Smooth muscle cell (in vitro differentiated cells): Measurements from ENCODE around the gene MAMDC2. TPM values are rescaled to one million over a fixed set of nuclear protein-coding genes. Genes with fewer than 3 reads are reported as not detected.

Experiments used
- DNase-seq: peaks from one replicate; lab custom pipeline; 2025; ENCODE audit not compliant: unreplicated experiment; lab: John Stamatoyannopoulos, UW
- H2AFZ ChIP-seq: fragments of 200-600 bp; sonication (generic); 2 replicates; pipeline ENCODE4 v1.6.0; 2016; ENCODE audit warnings: antibody characterized with exemption, low read depth, mild to moderate bottlenecking
- H3F3A ChIP-seq: fragments of 200-600 bp; sonication (generic); 2 replicates; pipeline ENCODE4 v1.6.0; 2017; ENCODE audit warnings: antibody characterized with exemption, low read depth
- H3K27ac ChIP-seq: fragments of 200-600 bp; sonication (generic); 2 replicates; pipeline ENCODE4 v1.5.1; 2016; ENCODE audit warnings: low read depth, mild to moderate bottlenecking
- H3K27me3 ChIP-seq: fragments of 200-600 bp; sonication (generic); 2 replicates; pipeline ENCODE4 v1.6.1; 2016; ENCODE audit warnings: low read depth, mild to moderate bottlenecking
- H3K36me3 ChIP-seq: fragments of 200-600 bp; sonication (generic); 2 replicates; pipeline ENCODE4 v1.5.1; 2016; ENCODE audit warnings: low read depth
- H3K4me1 ChIP-seq: fragments of 200-600 bp; sonication (generic); 2 replicates; pipeline ENCODE4 v1.5.1; 2016; ENCODE audit warnings: low read depth
- H3K4me2 ChIP-seq: fragments of 200-600 bp; sonication (generic); 2 replicates; pipeline ENCODE4 v1.6.0; 2016; ENCODE audit warnings: mild to moderate bottlenecking
- H3K4me3 ChIP-seq: fragments of 200-600 bp; sonication (generic); 2 replicates; pipeline ENCODE4 v1.5.1; 2016; ENCODE audit warnings: mild to moderate bottlenecking
- H3K79me2 ChIP-seq: fragments of 200-600 bp; sonication (generic); 2 replicates; pipeline ENCODE4 v1.6.0; 2016; ENCODE audit warnings: low read depth, mild to moderate bottlenecking
- H3K9ac ChIP-seq: fragments of 200-600 bp; sonication (generic); 2 replicates; pipeline ENCODE4 v1.6.0; 2016; ENCODE audit warnings: low read depth
- H3K9me3 ChIP-seq: fragments of 200-600 bp; sonication (generic); replicated peaks from 2 replicates; pipeline ENCODE4 v1.5.1; 2016; ENCODE audit warnings: low read depth
- H4K20me1 ChIP-seq: fragments of 200-600 bp; sonication (generic); 2 replicates; pipeline ENCODE4 v1.6.0; 2016; ENCODE audit warnings: low read depth
- CTCF ChIP-seq: fragments of 200-600 bp; sonication (generic); IDR thresholded peaks from 2 replicates; pipeline ENCODE4 v1.5.1; 2017; ENCODE audit warnings: borderline replicate concordance, mild to moderate bottlenecking, antibody characterized with exemption; ENCODE audit not compliant: insufficient read depth, poor library complexity, severe bottlenecking
- WGBS: methylation state at CpG from one replicate; pipeline ENCODE4 v1.1.7; 2016; ENCODE audit warnings: low lambda C conversion rate; 5-methylcytosine and 5-hydroxymethylcytosine counted together
- polyA plus RNA-seq: library from polyadenylated mRNA; unstranded; fragments of >200 nt; fragmentation: Nextera tagmentation; extraction: Ambion mirVana; gene quantifications from 2 replicates; pipeline ENCODE4 v1.2.1, GENCODE V29; 2016
- total RNA-seq: library from RNA; depleted of rRNA; stranded (reverse); fragments of >200 nt; gene quantifications from 2 replicates; pipeline ENCODE4 v1.2.3, GENCODE V29; 2014

Gene MAMDC2
- total and polyA plus RNA-seq, 2 experiments from 2014 or later: 8.2 to 13.0 TPM

DNA sequence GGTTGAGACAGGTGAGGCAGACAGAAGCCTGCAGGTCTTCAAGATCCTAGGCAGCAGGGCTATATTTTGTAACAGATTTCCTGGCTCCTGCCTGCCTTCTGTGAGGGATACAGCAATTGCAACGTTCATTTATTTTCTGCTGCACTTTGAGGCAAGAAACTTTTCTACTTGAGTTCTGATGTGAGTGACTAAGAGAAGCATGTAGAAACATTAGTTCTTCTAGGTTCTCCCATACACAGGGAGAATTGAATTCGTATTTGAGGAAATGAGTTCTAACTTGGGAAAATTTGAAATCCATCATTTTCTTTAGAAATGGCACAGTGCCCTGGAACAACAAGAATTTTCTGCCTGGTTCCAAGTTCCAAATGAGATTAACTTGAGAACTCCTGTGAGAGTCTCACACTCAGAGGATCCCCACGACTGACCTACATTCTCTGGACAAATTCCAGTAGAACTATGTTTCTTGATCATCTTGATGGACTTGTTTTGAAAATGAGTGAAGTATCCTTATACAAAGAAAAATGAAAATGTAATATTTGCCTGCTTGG lies 15.0 kb downstream of the MAMDC2 start:
- peaks cover 3% of the 10 kb centered on the region for H3K27me3 ChIP-seq
- H3K27ac ChIP-seq: no peak overlapping the region
- TF ChIP-seq CTCF: no peak
- no peak overlapping the region for H3K9ac ChIP-seq
- H3K4me1 ChIP-seq: no peaks in the 10 kb centered on the region
- no peaks in the 10 kb centered on the region for H3K79me2 ChIP-seq
- no peak overlapping the region for H3K4me3 ChIP-seq
- 86% methylated on average over 3 of the region's 3 CpGs for WGBS
- no peak for DNase-seq
- no peaks in the 10 kb centered on the region for H4K20me1 ChIP-seq
- no peaks in the 10 kb centered on the region for H3K9me3 ChIP-seq
- no peaks in the 10 kb centered on the region for H3K36me3 ChIP-seq
- H2AFZ ChIP-seq: no peak overlapping the region
- H3K4me2 ChIP-seq: no peak overlapping the region
- no peaks in the 10 kb centered on the region for H3F3A ChIP-seq

- Histone ChIP-seq H3K9ac (no peak overlapping the region), H3K27ac (no peak overlapping the region), H3K4me3 (no peak overlapping the region), H3K36me3 (no peaks in the 10 kb centered on the region), H4K20me1 (no peaks in the 10 kb centered on the region), H2AFZ (no peak overlapping the region), H3K79me2 (no peaks in the 10 kb centered on the region), H3K4me2 (no peak overlapping the region), H3K27me3 (peaks cover 3% of the 10 kb centered on the region), H3K9me3 (no peaks in the 10 kb centered on the region), H3F3A (no peaks in the 10 kb centered on the region), H3K4me1 (no peaks in the 10 kb centered on the region)
- TF ChIP-seq CTCF: no peak
- 90% methylated on average over 3 of the region's 3 CpGs for WGBS
- no peak for DNase-seq
These were observed 16.7 kb downstream of the MAMDC2 start for GRCh38 chr9:70060148-70060882.

GRCh38 chr9:70060883-70061507 lies 17.3 kb downstream of the MAMDC2 start:
- Histone ChIP-seq H3K9me3 (no peaks in the 10 kb centered on the region), H3K4me1 (no peaks in the 10 kb centered on the region), H3F3A (no peaks in the 10 kb centered on the region), H3K4me2 (no peak overlapping the region), H4K20me1 (no peaks in the 10 kb centered on the region), H3K27ac (no peak overlapping the region), H3K4me3 (no peak overlapping the region), H3K36me3 (no peaks in the 10 kb centered on the region), H3K79me2 (no peaks in the 10 kb centered on the region), H3K9ac (no peak overlapping the region), H2AFZ (no peak overlapping the region), H3K27me3 (peaks cover 3% of the 10 kb centered on the region)
- DNase-seq: no peak
- no peak for TF ChIP-seq CTCF
